PFSK-1 (cell line): ENCODE measurements around the gene ADAMTS9.

Experiments
- FOXP2 ChIP-seq: optimal IDR thresholded peaks from 2 replicates; pipeline ENCODE3; 2011; ENCODE audit warnings: borderline replicate concordance, control low read depth, inconsistent platforms; ENCODE audit not compliant: insufficient read depth; ENCODE audit errors: extremely low read length, extremely low read depth
- POLR2AphosphoS5 ChIP-seq: IDR thresholded peaks from 2 replicates; pipeline ENCODE4 v1.6.1; 2012; ENCODE audit warnings: low read depth, mild to moderate bottlenecking, control low read depth, low read length, moderate library complexity
- SIN3A ChIP-seq: IDR thresholded peaks from 2 replicates; pipeline ENCODE4 v1.6.1; 2012; ENCODE audit warnings: mild to moderate bottlenecking, low read length, moderate library complexity, borderline replicate concordance; ENCODE audit not compliant: insufficient read depth
- TAF1 ChIP-seq: IDR thresholded peaks from 2 replicates; pipeline ENCODE4 v1.6.1; 2012; ENCODE audit warnings: low read length, control low read depth, borderline replicate concordance; ENCODE audit not compliant: insufficient read depth
- TF ChIP-seq, protein P1 (sequence below), 2 experiments: IDR thresholded peaks; 2 replicates each; pipeline versions ENCODE4 v1.6.1 to v1.8.0; 2011 to 2012; ENCODE audit warnings: low read depth in 2 of 2, low read length in 2 of 2, control low read depth in 1 of 2, inconsistent platforms in 1 of 2, mild to moderate bottlenecking in 1 of 2, moderate library complexity in 1 of 2; ENCODE audit not compliant: insufficient read depth in 1 of 2

ADAMTS9 gene

DNA sequence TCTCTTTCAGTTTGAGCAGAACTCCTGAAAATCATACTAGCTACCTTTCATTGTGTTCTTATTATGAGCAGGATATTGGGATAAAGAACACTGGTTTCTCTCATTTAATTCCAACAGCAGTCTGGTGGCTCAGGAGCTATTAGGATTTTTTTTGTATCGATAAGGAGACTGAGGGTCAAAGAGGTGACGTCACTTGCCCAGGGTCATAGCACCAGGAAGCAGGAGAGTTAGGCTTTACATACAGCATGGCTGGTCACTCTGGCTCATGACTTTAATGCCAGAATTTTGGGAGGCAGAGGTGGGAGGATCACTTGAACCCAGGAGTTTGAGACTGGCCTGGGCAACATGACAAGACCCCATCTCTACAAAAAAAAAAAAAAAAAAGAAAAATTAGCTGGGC, 113.6 kb downstream of the ADAMTS9 start:
- TF ChIP-seq SIN3A (no peak), FOXP2 (no peak), POLR2AphosphoS5 (no peak), TAF1 (no peak)
- TF ChIP-seq, protein P1, sequence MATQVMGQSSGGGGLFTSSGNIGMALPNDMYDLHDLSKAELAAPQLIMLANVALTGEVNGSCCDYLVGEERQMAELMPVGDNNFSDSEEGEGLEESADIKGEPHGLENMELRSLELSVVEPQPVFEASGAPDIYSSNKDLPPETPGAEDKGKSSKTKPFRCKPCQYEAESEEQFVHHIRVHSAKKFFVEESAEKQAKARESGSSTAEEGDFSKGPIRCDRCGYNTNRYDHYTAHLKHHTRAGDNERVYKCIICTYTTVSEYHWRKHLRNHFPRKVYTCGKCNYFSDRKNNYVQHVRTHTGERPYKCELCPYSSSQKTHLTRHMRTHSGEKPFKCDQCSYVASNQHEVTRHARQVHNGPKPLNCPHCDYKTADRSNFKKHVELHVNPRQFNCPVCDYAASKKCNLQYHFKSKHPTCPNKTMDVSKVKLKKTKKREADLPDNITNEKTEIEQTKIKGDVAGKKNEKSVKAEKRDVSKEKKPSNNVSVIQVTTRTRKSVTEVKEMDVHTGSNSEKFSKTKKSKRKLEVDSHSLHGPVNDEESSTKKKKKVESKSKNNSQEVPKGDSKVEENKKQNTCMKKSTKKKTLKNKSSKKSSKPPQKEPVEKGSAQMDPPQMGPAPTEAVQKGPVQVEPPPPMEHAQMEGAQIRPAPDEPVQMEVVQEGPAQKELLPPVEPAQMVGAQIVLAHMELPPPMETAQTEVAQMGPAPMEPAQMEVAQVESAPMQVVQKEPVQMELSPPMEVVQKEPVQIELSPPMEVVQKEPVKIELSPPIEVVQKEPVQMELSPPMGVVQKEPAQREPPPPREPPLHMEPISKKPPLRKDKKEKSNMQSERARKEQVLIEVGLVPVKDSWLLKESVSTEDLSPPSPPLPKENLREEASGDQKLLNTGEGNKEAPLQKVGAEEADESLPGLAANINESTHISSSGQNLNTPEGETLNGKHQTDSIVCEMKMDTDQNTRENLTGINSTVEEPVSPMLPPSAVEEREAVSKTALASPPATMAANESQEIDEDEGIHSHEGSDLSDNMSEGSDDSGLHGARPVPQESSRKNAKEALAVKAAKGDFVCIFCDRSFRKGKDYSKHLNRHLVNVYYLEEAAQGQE (IDR thresholded peaks at IDR 0.05; ENCODE audit: insufficient read depth in 1 of 2, low read depth in 2 of 2, low read length in 2 of 2), result no peak

- TF ChIP-seq, protein P1 (IDR thresholded peaks at IDR 0.05; ENCODE audit: insufficient read depth in 1 of 2, low read depth in 2 of 2, low read length in 2 of 2), result no peak
- TF ChIP-seq FOXP2 (no peak), TAF1 (no peak), SIN3A (no peak), POLR2AphosphoS5 (no peak)
Observed at GRCh38 chr3:64571982-64572381, 115.8 kb downstream of the ADAMTS9 start.

DNA sequence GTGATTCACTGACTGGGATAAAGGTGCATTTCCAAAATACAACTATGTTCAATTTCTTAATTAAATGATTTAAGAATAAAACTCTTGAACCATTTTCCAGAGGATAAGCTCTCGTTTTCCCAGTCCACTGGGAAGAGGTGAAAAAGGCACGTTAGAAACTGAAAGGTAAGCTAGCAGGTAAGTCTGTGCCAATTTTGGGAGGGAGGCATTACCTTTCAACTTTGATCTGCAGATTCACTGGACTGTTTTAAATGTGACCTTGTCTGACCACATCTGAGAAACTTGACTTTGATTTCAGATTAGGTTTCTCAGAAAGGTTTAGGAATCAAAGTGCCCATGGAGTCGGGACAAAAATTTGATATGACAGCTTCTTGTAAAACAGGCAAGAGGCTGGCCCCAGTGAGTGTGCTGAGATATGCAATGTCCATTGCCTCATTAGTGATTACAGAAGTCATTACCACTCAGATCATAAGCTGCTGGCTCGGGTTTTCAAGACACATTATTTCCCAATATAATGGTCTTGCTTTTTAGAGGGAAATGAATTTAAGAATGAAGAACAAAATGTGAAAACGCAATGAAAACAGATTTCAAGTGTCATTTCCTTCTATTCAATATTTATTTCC, 118.8 kb downstream of the ADAMTS9 start:
- TF ChIP-seq FOXP2 (no peak), TAF1 (no peak), POLR2AphosphoS5 (no peak), SIN3A (no peak)
- TF ChIP-seq, protein P1 (IDR thresholded peaks at IDR 0.05; ENCODE audit: insufficient read depth in 1 of 2, low read depth in 2 of 2, low read length in 2 of 2), result no peak

DNA sequence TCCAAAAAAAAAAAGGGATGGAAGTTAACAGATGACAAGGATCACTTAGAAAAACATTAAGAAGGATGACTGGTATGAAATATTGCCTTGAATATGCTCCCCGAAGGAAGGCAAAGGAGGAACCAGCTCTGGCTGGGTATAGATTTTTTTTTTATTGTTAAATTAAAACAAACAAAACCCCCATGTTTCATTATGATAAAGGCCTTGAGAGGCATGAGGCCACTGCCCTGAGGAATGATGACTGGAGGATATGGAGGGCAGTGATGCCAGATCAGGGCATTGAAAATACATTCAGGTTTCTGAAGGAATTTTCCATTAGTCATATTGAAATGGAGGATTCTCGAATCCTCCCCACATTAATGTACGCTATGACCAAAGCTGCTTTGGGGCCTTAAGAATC, 120.9 kb downstream of the ADAMTS9 start:
- no peak for TF ChIP-seq TAF1
- no peak for TF ChIP-seq SIN3A
- TF ChIP-seq, protein P1 (IDR thresholded peaks at IDR 0.05; ENCODE audit: insufficient read depth in 1 of 2, low read depth in 2 of 2, low read length in 2 of 2), result no peak
- no peak for TF ChIP-seq POLR2AphosphoS5

DNA sequence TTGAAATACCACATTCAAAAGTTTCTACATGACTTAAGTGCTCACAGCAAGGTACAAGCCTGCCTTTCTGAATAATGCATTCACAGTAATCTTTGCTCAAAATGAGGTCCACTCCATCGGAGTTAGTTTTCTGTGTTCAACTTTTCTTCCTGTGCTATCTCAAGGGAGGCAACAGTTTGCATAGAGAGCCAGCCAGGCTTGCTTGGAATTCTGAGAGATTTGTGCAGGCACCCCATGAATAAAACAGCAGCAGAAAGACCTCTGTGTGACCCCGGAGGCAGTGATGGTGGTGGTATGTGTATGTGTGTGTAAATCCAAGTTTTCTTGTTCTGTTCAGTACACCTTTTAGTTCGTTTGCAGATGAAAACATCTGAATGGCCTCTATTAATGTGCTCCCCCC, 124.0 kb downstream of the ADAMTS9 start:
- no peak for TF ChIP-seq FOXP2
- no peak for TF ChIP-seq TAF1
- no peak for TF ChIP-seq SIN3A
- no peak for TF ChIP-seq POLR2AphosphoS5
- TF ChIP-seq, protein P1 (IDR thresholded peaks at IDR 0.05; ENCODE audit: insufficient read depth in 1 of 2, low read depth in 2 of 2, low read length in 2 of 2), result no peak
